ENCODE measurements around the gene GLT8D2.

- TF ChIP-seq JUN (IDR thresholded peaks at IDR 0.05) (no peak), RFX5 (IDR thresholded peaks at IDR 0.05) (no peak), CTCF (IDR thresholded peaks at IDR 0.05) (no peak), ZC3H11A (IDR thresholded peaks at IDR 0.05) (no peak)
Observed at GRCh38 chr12:104072099-104072498, 22.1 kb upstream of the GLT8D2 start.
